ENCODE measurements around the gene TGM6.

DNA sequence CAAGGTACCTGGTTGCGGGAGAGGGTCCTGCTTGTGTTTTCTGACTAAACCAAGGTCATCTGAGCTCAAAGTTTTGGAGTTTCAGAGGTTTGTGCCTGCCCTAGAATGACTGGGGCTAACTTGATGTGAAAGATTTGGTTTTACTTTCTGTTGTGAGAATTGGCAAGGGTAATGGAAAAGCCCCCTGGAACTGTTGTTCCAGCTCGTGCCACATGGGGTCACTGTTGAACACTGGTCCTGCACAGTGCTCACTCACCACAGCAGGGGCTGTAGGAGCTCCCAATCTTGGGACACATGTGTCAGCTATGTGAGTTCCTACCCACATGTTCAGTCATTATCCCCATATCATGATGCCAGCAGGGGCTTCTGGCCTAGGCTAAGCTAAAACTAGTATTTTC, 6.5 kb downstream of the TGM6 start:
- TF ChIP-seq RAD21 (conservative IDR thresholded peaks at IDR 0.05) (no peak), POLR2AphosphoS5 (IDR thresholded peaks at IDR 0.05) (no peak), EZH2 (IDR thresholded peaks at IDR 0.05; ENCODE audit: borderline replicate concordance, insufficient read depth, low read length, poor library complexity, severe bottlenecking) (no peak), SMC3 (conservative IDR thresholded peaks at IDR 0.05; ENCODE audit: poor library complexity) (no peak)
- TF ChIP-seq, protein P1, sequence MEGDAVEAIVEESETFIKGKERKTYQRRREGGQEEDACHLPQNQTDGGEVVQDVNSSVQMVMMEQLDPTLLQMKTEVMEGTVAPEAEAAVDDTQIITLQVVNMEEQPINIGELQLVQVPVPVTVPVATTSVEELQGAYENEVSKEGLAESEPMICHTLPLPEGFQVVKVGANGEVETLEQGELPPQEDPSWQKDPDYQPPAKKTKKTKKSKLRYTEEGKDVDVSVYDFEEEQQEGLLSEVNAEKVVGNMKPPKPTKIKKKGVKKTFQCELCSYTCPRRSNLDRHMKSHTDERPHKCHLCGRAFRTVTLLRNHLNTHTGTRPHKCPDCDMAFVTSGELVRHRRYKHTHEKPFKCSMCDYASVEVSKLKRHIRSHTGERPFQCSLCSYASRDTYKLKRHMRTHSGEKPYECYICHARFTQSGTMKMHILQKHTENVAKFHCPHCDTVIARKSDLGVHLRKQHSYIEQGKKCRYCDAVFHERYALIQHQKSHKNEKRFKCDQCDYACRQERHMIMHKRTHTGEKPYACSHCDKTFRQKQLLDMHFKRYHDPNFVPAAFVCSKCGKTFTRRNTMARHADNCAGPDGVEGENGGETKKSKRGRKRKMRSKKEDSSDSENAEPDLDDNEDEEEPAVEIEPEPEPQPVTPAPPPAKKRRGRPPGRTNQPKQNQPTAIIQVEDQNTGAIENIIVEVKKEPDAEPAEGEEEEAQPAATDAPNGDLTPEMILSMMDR (IDR thresholded peaks at IDR 0.05; ENCODE audit: poor library complexity, severe bottlenecking), result no peak
- TF ChIP-seq, protein P2, sequence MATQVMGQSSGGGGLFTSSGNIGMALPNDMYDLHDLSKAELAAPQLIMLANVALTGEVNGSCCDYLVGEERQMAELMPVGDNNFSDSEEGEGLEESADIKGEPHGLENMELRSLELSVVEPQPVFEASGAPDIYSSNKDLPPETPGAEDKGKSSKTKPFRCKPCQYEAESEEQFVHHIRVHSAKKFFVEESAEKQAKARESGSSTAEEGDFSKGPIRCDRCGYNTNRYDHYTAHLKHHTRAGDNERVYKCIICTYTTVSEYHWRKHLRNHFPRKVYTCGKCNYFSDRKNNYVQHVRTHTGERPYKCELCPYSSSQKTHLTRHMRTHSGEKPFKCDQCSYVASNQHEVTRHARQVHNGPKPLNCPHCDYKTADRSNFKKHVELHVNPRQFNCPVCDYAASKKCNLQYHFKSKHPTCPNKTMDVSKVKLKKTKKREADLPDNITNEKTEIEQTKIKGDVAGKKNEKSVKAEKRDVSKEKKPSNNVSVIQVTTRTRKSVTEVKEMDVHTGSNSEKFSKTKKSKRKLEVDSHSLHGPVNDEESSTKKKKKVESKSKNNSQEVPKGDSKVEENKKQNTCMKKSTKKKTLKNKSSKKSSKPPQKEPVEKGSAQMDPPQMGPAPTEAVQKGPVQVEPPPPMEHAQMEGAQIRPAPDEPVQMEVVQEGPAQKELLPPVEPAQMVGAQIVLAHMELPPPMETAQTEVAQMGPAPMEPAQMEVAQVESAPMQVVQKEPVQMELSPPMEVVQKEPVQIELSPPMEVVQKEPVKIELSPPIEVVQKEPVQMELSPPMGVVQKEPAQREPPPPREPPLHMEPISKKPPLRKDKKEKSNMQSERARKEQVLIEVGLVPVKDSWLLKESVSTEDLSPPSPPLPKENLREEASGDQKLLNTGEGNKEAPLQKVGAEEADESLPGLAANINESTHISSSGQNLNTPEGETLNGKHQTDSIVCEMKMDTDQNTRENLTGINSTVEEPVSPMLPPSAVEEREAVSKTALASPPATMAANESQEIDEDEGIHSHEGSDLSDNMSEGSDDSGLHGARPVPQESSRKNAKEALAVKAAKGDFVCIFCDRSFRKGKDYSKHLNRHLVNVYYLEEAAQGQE (IDR thresholded peaks at IDR 0.05; ENCODE audit: borderline replicate concordance), result no peak
